Caco-2 (cell line): ENCODE data around the gene CDCA3. TPM values are rescaled to one million over a fixed set of nuclear protein-coding genes. Genes with fewer than 3 reads are reported as not detected.
"Not testable (repeated sequence)": the region's sequence is repeated elsewhere in the genome, so short reads cannot be mapped to it uniquely, and the experiment has no call there.

Experiments
- BruUV-seq: library from RNA; stranded (reverse); fragments of 400-500 nt; replicated peaks from 2 replicates; lab custom pipeline; 2021; lab: Mats Ljungman, UMichigan
- CTCF ChIA-PET: fragments of 300-600 bp; sonication (Branson Sonifier 250); formaldehyde crosslinking; loops from one replicate; lab custom pipeline; 2022; ENCODE audit warnings: antibody characterized with exemption; lab: Charles Lee
- POLR2A ChIA-PET: fragments of 300-600 bp; sonication (Branson Sonifier 250); formaldehyde crosslinking; loops from one replicate; lab custom pipeline; 2022; ENCODE audit warnings: antibody characterized with exemption; lab: Charles Lee
- DNase-seq, 2 experiments: peaks; one replicate each; pipeline versions ENCODE4 v3.0.0 to v3.0.0-alpha.2; 2020 to 2022
- H3K27me3 ChIP-seq: replicated peaks from 2 replicates; pipeline ENCODE4 v1.6.0; 2011; ENCODE audit warnings: low read length; ENCODE audit not compliant: control insufficient read depth, insufficient read depth
- H3K36me3 ChIP-seq: 2 replicates; pipeline ENCODE4 v1.5.1; 2011; ENCODE audit warnings: low read length; ENCODE audit not compliant: control insufficient read depth, insufficient read depth
- H3K4me1 ChIP-seq: fragments of 250-450 bp; sonication (Bioruptor Pico); 2 replicates; pipeline ENCODE4 v1.5.1; 2020; ENCODE audit warnings: mild to moderate bottlenecking
- H3K4me3 ChIP-seq: 2 replicates; pipeline ENCODE4 v1.5.1; 2011; ENCODE audit warnings: low read depth, mild to moderate bottlenecking, control low read depth, low read length
- H3K9me3 ChIP-seq: fragments of 250-450 bp; sonication (Bioruptor Pico); 2 replicates; pipeline ENCODE4 v1.5.1; 2020; ENCODE audit warnings: mild to moderate bottlenecking, moderate library complexity
- H3K27ac Mint-ChIP-seq: one replicate; pipeline ENCODE4 v1.8.0; 2022; ENCODE audit warnings: mixed read lengths; ENCODE audit not compliant: unreplicated experiment
- H3K27me3 Mint-ChIP-seq: one replicate; pipeline ENCODE4 v1.8.0; 2022; ENCODE audit warnings: mixed read lengths; ENCODE audit not compliant: insufficient read depth, unreplicated experiment
- H3K36me3 Mint-ChIP-seq: one replicate; pipeline ENCODE4 v1.8.0; 2022; ENCODE audit warnings: mild to moderate bottlenecking, mixed read lengths; ENCODE audit not compliant: insufficient read depth, unreplicated experiment
- H3K4me1 Mint-ChIP-seq: one replicate; pipeline ENCODE4 v1.8.0; 2022; ENCODE audit warnings: low read depth, mixed read lengths; ENCODE audit not compliant: unreplicated experiment
- H3K4me3 Mint-ChIP-seq: one replicate; pipeline ENCODE4 v1.8.0; 2022; ENCODE audit warnings: mild to moderate bottlenecking, moderate library complexity, mixed read lengths; ENCODE audit not compliant: unreplicated experiment
- H3K9me3 Mint-ChIP-seq: one replicate; pipeline ENCODE4 v1.8.0; 2022; ENCODE audit warnings: mixed read lengths; ENCODE audit not compliant: unreplicated experiment
- intact Hi-C: fragments of 100-400 bp; cut with micrococcal nuclease; formaldehyde crosslinking; loops from one replicate; pipeline ENCODE4 v1.10.0; 2022; ENCODE audit not compliant: unreplicated experiment
- total RNA-seq: library from RNA; stranded (reverse); gene quantifications from 2 replicates; pipeline ENCODE4 v1.2.3, GENCODE V29; 2022
- TF ChIP-seq, protein P1 (sequence below), 2 experiments: fragments of 200-600 bp in 1 of 2; IDR thresholded peaks; 1 replicate in 1 of 2; 2 replicates in 1 of 2; pipeline versions ENCODE4 v1.5.1 to v1.8.0; 2011 to 2022; ENCODE audit warnings: antibody characterized with exemption in 1 of 2, control low read depth in 1 of 2, inconsistent platforms in 1 of 2, low read depth in 1 of 2, low read length in 1 of 2, mild to moderate bottlenecking in 1 of 2, moderate library complexity in 1 of 2; ENCODE audit not compliant: insufficient read depth in 1 of 2, severe bottlenecking in 1 of 2, unreplicated experiment in 1 of 2

Gene CDCA3
- total RNA-seq, 1 experiment from 2014 or later, result 147 TPM

DNA sequence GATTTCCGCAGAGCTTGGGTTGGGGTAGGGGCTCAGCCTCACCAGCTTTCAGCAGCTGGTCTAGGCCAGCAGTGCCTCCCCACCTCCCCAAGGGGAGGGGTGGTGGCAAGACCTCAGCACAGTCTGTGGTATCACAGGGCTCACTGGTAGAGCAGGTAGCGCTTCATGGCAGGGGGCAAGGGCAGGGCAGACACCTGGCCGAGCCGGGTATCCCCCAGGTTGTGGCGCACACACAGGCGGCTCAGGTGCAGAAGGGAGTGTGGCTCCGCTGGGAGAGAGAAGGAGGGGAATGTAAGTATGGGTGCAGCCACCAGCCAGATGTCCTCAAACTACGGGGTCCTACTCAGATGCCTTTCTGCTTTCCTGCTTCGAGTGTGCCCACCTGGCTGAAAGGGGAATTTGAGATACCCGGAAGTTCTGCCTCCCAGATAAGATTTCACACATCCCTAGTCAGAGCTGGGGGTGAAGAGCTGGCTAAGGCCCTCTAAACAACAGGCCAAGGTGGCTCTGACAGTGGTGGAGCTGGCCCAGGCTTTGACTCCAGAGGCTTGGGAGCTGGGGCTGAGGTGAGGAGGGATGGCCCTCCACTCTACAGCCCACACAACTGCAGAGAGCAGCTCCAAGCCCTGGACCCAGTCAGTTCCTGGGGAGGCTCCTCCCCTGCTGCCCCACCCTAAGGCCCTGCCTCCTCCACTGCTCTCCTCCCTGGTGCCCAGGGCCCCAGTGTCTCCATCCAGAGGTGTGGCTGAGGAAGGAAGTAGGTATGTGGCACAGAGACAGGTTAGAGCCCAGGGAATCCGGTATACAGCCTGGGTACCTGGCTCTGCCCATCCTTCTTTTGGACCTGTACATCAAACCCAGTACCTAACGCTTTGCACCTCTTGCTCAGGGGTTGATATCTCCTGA is 20.2 kb upstream of the CDCA3 start:
- H3K9me3 Mint-ChIP-seq, result no peaks in the 10 kb centered on the region
- DNase-seq, result peak; percentile 61 to 76
- ChIA-PET POLR2A (interaction anchor here (0.5 to 3.7 kb wide), 7 partner anchors 19 to 400 kb away, joined by 3 to 56 read pairs (median 15); partner anchors contain the start of genes C12orf57, CDCA3, ENO2 and RNU7-1), CTCF (interaction anchor here (0.5 to 3.5 kb wide), 13 partner anchors 17 to 317 kb away, joined by 3 to 87 read pairs (median 7); partner anchors contain the start of genes C12orf57, MLF2 and RNU7-1)
- peak overlapping the region; percentile 95 for H3K27ac Mint-ChIP-seq
- Histone ChIP-seq H3K36me3 (peaks cover 11% of the 10 kb centered on the region), H3K4me3 (no peak overlapping the region; the same call in 1 of the 2 replicates), H3K4me1 (peaks cover 31% of the 10 kb centered on the region), H3K9me3 (no peaks in the 10 kb centered on the region), H3K27me3 (no peaks in the 10 kb centered on the region)
- no peaks in the 10 kb centered on the region for H3K27me3 Mint-ChIP-seq
- TF ChIP-seq, protein P1, sequence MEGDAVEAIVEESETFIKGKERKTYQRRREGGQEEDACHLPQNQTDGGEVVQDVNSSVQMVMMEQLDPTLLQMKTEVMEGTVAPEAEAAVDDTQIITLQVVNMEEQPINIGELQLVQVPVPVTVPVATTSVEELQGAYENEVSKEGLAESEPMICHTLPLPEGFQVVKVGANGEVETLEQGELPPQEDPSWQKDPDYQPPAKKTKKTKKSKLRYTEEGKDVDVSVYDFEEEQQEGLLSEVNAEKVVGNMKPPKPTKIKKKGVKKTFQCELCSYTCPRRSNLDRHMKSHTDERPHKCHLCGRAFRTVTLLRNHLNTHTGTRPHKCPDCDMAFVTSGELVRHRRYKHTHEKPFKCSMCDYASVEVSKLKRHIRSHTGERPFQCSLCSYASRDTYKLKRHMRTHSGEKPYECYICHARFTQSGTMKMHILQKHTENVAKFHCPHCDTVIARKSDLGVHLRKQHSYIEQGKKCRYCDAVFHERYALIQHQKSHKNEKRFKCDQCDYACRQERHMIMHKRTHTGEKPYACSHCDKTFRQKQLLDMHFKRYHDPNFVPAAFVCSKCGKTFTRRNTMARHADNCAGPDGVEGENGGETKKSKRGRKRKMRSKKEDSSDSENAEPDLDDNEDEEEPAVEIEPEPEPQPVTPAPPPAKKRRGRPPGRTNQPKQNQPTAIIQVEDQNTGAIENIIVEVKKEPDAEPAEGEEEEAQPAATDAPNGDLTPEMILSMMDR (IDR thresholded peaks at IDR 0.05; ENCODE audit: insufficient read depth in 1 of 2, low read depth in 1 of 2, low read length in 1 of 2, severe bottlenecking in 1 of 2, unreplicated experiment in 1 of 2), result no peak
- BruUV-seq, result no TSS peak
- H3K4me1 Mint-ChIP-seq, result peaks cover 47% of the 10 kb centered on the region
- peak overlapping the region; percentile 98 for H3K4me3 Mint-ChIP-seq
- intact Hi-C loops, result no loop called here
- peaks cover 91% of the 10 kb centered on the region for H3K36me3 Mint-ChIP-seq

DNA sequence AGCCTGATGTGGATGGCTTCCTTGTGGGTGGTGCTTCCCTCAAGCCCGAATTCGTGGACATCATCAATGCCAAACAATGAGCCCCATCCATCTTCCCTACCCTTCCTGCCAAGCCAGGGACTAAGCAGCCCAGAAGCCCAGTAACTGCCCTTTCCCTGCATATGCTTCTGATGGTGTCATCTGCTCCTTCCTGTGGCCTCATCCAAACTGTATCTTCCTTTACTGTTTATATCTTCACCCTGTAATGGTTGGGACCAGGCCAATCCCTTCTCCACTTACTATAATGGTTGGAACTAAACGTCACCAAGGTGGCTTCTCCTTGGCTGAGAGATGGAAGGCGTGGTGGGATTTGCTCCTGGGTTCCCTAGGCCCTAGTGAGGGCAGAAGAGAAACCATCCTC is 19.2 kb upstream of the CDCA3 start:
- H3K9me3 Mint-ChIP-seq, H3K9me3 ChIP-seq, H3K27me3 Mint-ChIP-seq, DNase-seq, intact Hi-C loops, H3K4me3 ChIP-seq, H3K27me3 ChIP-seq, BruUV-seq: not testable (repeated sequence)
- Histone ChIP-seq H3K36me3 (peaks cover 11% of the 10 kb centered on the region), H3K4me1 (peaks cover 31% of the 10 kb centered on the region)
- Mint-ChIP-seq H3K27ac (peak overlapping the region; percentile 95), H3K4me3 (peak overlapping the region; percentile 98), H3K36me3 (peaks cover 91% of the 10 kb centered on the region), H3K4me1 (peaks cover 47% of the 10 kb centered on the region)
- ChIA-PET CTCF (interaction anchor here (1.6 to 4.2 kb wide), 4 partner anchors 18 to 94 kb away, joined by 10 to 68 read pairs (median 44); partner anchors contain the start of genes CDCA3 and USP5), POLR2A (interaction anchor here (0.6 to 3.7 kb wide), 4 partner anchors 18 to 74 kb away, joined by 3 to 51 read pairs (median 26); partner anchors contain the start of genes C12orf57, CDCA3, ENO2 and RNU7-1)

DNA sequence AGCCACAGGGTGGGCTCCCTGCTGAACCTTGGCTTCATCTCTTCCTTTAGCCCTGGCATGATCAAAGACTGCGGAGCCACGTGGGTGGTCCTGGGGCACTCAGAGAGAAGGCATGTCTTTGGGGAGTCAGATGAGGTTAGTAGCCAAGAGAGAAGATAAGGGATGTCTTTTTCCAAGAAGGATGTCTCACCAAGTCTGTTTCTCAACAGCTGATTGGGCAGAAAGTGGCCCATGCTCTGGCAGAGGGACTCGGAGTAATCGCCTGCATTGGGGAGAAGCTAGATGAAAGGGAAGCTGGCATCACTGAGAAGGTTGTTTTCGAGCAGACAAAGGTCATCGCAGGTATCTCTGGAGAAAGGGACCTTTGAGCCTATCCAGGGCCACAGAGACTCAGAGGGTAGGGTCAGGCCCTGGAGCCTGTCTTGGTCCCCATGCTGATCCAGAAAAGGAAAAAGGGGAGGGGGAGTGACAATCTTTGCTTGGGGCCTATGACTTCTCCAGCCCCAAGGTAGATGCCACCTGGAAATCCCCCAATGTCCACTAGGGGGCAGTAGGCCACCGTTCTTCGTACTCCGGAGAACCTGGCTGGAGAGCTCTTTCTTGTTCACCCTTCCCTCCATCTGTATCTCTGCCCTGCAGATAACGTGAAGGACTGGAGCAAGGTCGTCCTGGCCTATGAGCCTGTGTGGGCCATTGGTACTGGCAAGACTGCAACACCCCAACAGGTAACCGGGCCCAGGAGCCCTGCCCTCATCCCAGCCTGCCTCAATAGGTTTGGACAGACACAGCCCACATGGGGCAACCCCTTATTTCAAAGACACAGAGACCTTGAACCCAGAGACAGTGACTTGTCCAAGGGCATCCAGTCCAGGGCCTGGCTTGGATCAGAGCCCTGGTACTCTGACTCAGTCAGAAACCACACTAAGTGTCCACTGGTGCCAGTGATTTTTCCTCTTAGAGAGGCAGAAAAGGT is 18.2 kb upstream of the CDCA3 start:
- Mint-ChIP-seq H3K27ac (peak overlapping the region; percentile 94), H3K4me1 (peaks cover 47% of the 10 kb centered on the region), H3K36me3 (peaks cover 98% of the 10 kb centered on the region), H3K4me3 (peak overlapping the region; percentile 95), H3K27me3 (no peaks in the 10 kb centered on the region), H3K9me3 (no peaks in the 10 kb centered on the region)
- no peaks in the 10 kb centered on the region for H3K27me3 ChIP-seq
- H3K9me3 ChIP-seq, result no peaks in the 10 kb centered on the region
- peak; percentile 92 to 96 for DNase-seq
- H3K4me3 ChIP-seq, result peak overlapping the region; percentile 97
- POLR2A ChIA-PET, result interaction anchor here (0.5 to 5.4 kb wide), 10 partner anchors 11 to 145 kb away, joined by 3 to 102 read pairs (median 8); partner anchors contain the start of genes C12orf57, CDCA3, COPS7A and RNU7-1
- H3K36me3 ChIP-seq, result peaks cover 13% of the 10 kb centered on the region
- intact Hi-C loops, result loop anchor here (1.0 to 2.0 kb wide), 5 partner anchors 17 to 73 kb away; partner anchors contain the start of genes RNU7-1 and USP5
- H3K4me1 ChIP-seq, result peaks cover 31% of the 10 kb centered on the region
- CTCF ChIA-PET, result interaction anchor here (0.6 to 4.2 kb wide), 33 partner anchors 11 to 240 kb away, joined by 3 to 68 read pairs (median 5); partner anchors contain the start of genes C12orf57, CDCA3, ENO2 and LPCAT3
- BruUV-seq, result TSS peak; percentile 30
- TF ChIP-seq, protein P1 (IDR thresholded peaks at IDR 0.05; ENCODE audit: insufficient read depth in 1 of 2, low read depth in 1 of 2, low read length in 1 of 2, severe bottlenecking in 1 of 2, unreplicated experiment in 1 of 2), result peak; percentile 94 to 98
